Ovary (tissue), 3 donors: ENCODE results near the gene ACKR4.

ENCODE experiments used
- POLR2A ChIP-seq: fragments of 450-650 bp; IDR thresholded peaks from one replicate; pipeline ENCODE4 v1.6.1; 2017; ENCODE audit warnings: antibody characterized with exemption, mild to moderate bottlenecking, moderate library complexity
- TF ChIP-seq, protein P1 (sequence below), 3 donors: fragments of 450-650 bp in 2 of 3; fragments of 200-600 bp in 1 of 3; IDR thresholded peaks; one replicate each; pipeline versions ENCODE4 v1.5.1 to v1.8.0; 2016 to 2022; ENCODE audit warnings: antibody characterized with exemption in 3 of 3, mild to moderate bottlenecking in 1 of 3
- donor health status: DM: no; HTN: no; CAD: no.

DNA sequence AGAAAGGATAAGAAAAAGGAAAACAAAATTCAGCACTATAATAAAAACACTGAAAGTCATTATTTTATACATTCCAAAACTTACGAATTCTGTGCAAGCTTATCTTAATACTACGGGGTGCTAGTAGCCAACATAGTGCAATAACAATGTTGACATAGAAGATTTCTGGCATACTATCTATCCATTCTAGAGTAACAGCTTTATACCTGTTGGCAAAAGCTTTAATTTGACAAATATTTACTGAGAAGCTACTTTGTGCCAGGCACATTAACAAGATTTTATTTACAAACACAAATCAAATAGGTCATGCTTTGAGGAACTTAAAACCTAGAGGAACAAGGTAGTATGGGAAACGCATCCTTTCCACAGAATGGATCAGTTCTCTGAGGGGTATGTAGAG, 1.1 kb downstream of the ACKR4 start:
- TF ChIP-seq, protein P1, sequence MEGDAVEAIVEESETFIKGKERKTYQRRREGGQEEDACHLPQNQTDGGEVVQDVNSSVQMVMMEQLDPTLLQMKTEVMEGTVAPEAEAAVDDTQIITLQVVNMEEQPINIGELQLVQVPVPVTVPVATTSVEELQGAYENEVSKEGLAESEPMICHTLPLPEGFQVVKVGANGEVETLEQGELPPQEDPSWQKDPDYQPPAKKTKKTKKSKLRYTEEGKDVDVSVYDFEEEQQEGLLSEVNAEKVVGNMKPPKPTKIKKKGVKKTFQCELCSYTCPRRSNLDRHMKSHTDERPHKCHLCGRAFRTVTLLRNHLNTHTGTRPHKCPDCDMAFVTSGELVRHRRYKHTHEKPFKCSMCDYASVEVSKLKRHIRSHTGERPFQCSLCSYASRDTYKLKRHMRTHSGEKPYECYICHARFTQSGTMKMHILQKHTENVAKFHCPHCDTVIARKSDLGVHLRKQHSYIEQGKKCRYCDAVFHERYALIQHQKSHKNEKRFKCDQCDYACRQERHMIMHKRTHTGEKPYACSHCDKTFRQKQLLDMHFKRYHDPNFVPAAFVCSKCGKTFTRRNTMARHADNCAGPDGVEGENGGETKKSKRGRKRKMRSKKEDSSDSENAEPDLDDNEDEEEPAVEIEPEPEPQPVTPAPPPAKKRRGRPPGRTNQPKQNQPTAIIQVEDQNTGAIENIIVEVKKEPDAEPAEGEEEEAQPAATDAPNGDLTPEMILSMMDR (IDR thresholded peaks at IDR 0.05), result no peak
- TF ChIP-seq POLR2A, result no peak
